WTC11 (cell line): ENCODE data around the gene GIGYF1. TPM values are rescaled to one million over a fixed set of nuclear protein-coding genes. Genes with fewer than 3 reads are reported as not detected.
A peak's percentile ranks its signal among the peaks of the same experiment; 100 is the strongest.

Experiments used
- ATAC-seq: fragments of 200-7000 bp; cut with Tn5 transposase; 2 replicates; pipeline ENCODE4 v1.10.0; 2021; ENCODE audit warnings: mild to moderate bottlenecking, moderate library complexity
- CTCF ChIA-PET: fragments of 300-600 bp; sonication (Branson Sonifier 250); formaldehyde crosslinking; loops from one replicate; lab custom pipeline; 2021; ENCODE audit warnings: antibody characterized with exemption; lab: Charles Lee
- POLR2A ChIA-PET: fragments of 350-600 bp; sonication (Branson Sonifier 250); formaldehyde crosslinking; loops from one replicate; lab custom pipeline; 2021; ENCODE audit warnings: antibody characterized with exemption; lab: Charles Lee
- DNase-seq: peaks from one replicate; pipeline ENCODE4 v3.0.0; 2021; ENCODE audit warnings: low spot score
- H3K27ac Mint-ChIP-seq: 2 replicates; pipeline ENCODE4 v1.8.0; 2021; ENCODE audit warnings: mixed read lengths
- H3K27me3 Mint-ChIP-seq: 2 replicates; pipeline ENCODE4 v1.8.0; 2021; ENCODE audit warnings: low read depth, mild to moderate bottlenecking, moderate library complexity, mixed read lengths
- H3K36me3 Mint-ChIP-seq: 2 replicates; pipeline ENCODE4 v1.8.0; 2021; ENCODE audit warnings: mixed read lengths
- H3K4me1 Mint-ChIP-seq: 2 replicates; pipeline ENCODE4 v1.8.0; 2022; ENCODE audit warnings: mixed read lengths
- H3K4me3 Mint-ChIP-seq: 2 replicates; pipeline ENCODE4 v1.8.0; 2021; ENCODE audit warnings: mild to moderate bottlenecking, moderate library complexity, mixed read lengths
- H3K9me3 Mint-ChIP-seq: 2 replicates; pipeline ENCODE4 v1.8.0; 2021; ENCODE audit warnings: mixed read lengths
- ATF1 ChIP-seq: sonication (generic); formaldehyde crosslinking; IDR thresholded peaks from 2 replicates; pipeline ENCODE4 v1.8.1; 2023; ENCODE audit warnings: mild to moderate bottlenecking, moderate library complexity, missing genetic modification reagents
- CBFB ChIP-seq: sonication (generic); formaldehyde crosslinking; IDR thresholded peaks from 2 replicates; pipeline ENCODE4 v1.8.1; 2022; ENCODE audit warnings: mild to moderate bottlenecking, low read depth, missing genetic modification reagents
- CREB1 ChIP-seq: sonication (generic); formaldehyde crosslinking; IDR thresholded peaks from 2 replicates; pipeline ENCODE4 v1.8.0; 2023; ENCODE audit warnings: mild to moderate bottlenecking, missing genetic modification reagents
- ESRRA ChIP-seq: sonication (generic); formaldehyde crosslinking; IDR thresholded peaks from 2 replicates; pipeline ENCODE4 v1.8.1; 2022; ENCODE audit warnings: mild to moderate bottlenecking, missing genetic modification reagents, borderline replicate concordance
- FOXJ3 ChIP-seq: sonication (generic); formaldehyde crosslinking; IDR thresholded peaks from 2 replicates; pipeline ENCODE4 v1.9.0; 2021; ENCODE audit warnings: missing genetic modification reagents, mild to moderate bottlenecking, borderline replicate concordance
- GRHL2 ChIP-seq: fragments of 250-450 bp; sonication (Bioruptor Pico); IDR thresholded peaks from 2 replicates; pipeline ENCODE4 v1.8.0; 2022; ENCODE audit warnings: mild to moderate bottlenecking, moderate library complexity; ENCODE audit not compliant: insufficient replicate concordance, severe bottlenecking
- GTF2I ChIP-seq: fragments of 250-450 bp; sonication (Bioruptor Pico); conservative IDR thresholded peaks from 2 replicates; pipeline ENCODE4 v1.4.0; 2021; ENCODE audit warnings: mild to moderate bottlenecking
- NFATC4 ChIP-seq: fragments of 250-450 bp; sonication (Bioruptor Pico); IDR thresholded peaks from 2 replicates; pipeline ENCODE4 v1.9.0; 2021; ENCODE audit warnings: mild to moderate bottlenecking
- NR3C1 ChIP-seq: sonication (generic); formaldehyde crosslinking; conservative IDR thresholded peaks from 2 replicates; pipeline ENCODE4 v1.8.1; 2023; ENCODE audit warnings: low read depth, mild to moderate bottlenecking, missing genetic modification reagents
- RELA ChIP-seq: sonication (generic); formaldehyde crosslinking; IDR thresholded peaks from 2 replicates; pipeline ENCODE4 v1.8.1; 2022; ENCODE audit warnings: missing genetic modification reagents, mild to moderate bottlenecking, borderline replicate concordance
- TP53 ChIP-seq: sonication (generic); formaldehyde crosslinking; IDR thresholded peaks from 2 replicates; pipeline ENCODE4 v1.8.1; 2023; ENCODE audit warnings: mild to moderate bottlenecking, missing genetic modification reagents
- ZNF317 ChIP-seq: sonication (generic); formaldehyde crosslinking; IDR thresholded peaks from 2 replicates; pipeline ENCODE4 v1.8.1; 2023; ENCODE audit warnings: low read depth, mild to moderate bottlenecking, moderate library complexity, missing genetic modification reagents, borderline replicate concordance
- ZNF396 ChIP-seq: fragments of 250-450 bp; sonication (Bioruptor Pico); IDR thresholded peaks from 2 replicates; pipeline ENCODE4 v1.8.0; 2021; ENCODE audit warnings: mild to moderate bottlenecking, moderate library complexity, borderline replicate concordance
- ZNF423 ChIP-seq: fragments of 250-450 bp; sonication (Bioruptor Pico); IDR thresholded peaks from 2 replicates; pipeline ENCODE4 v2.1.2; 2022; ENCODE audit warnings: mild to moderate bottlenecking, moderate library complexity
- total RNA-seq: library from RNA; stranded (reverse); gene quantifications from 3 replicates; pipeline ENCODE4 v1.2.3, GENCODE V29; 2021
- TF ChIP-seq, protein P1 (sequence below): sonication (generic); formaldehyde crosslinking; conservative IDR thresholded peaks from 2 replicates; pipeline ENCODE4 v1.8.1; 2022; ENCODE audit warnings: mild to moderate bottlenecking, missing genetic modification reagents
- TF ChIP-seq, protein P2 (sequence below): sonication (generic); formaldehyde crosslinking; IDR thresholded peaks from 2 replicates; pipeline ENCODE4 v1.8.1; 2022; ENCODE audit warnings: mild to moderate bottlenecking, moderate library complexity, missing genetic modification reagents
- TF ChIP-seq, protein P3 (sequence below): sonication (generic); formaldehyde crosslinking; IDR thresholded peaks from 2 replicates; pipeline ENCODE4 v1.8.1; 2022; ENCODE audit warnings: missing genetic modification reagents, borderline replicate concordance
- TF ChIP-seq, protein P4 (sequence below): sonication (generic); formaldehyde crosslinking; IDR thresholded peaks from 2 replicates; pipeline ENCODE4 v1.8.1; 2023; ENCODE audit warnings: mild to moderate bottlenecking, moderate library complexity, missing genetic modification reagents
- TF ChIP-seq, protein P5 (sequence below): sonication (generic); formaldehyde crosslinking; IDR thresholded peaks from 2 replicates; pipeline ENCODE4 v1.8.0; 2023; ENCODE audit warnings: missing genetic modification reagents, mild to moderate bottlenecking, borderline replicate concordance
- TF ChIP-seq, protein P6 (sequence below): sonication (generic); formaldehyde crosslinking; IDR thresholded peaks from 2 replicates; pipeline ENCODE4 v1.8.0; 2022; ENCODE audit warnings: mild to moderate bottlenecking, missing genetic modification reagents
- TF ChIP-seq, protein P7 (sequence below): sonication (generic); formaldehyde crosslinking; IDR thresholded peaks from 2 replicates; pipeline ENCODE4 v1.8.0; 2022; ENCODE audit warnings: mild to moderate bottlenecking, missing genetic modification reagents
- TF ChIP-seq, protein P8 (sequence below): sonication (generic); formaldehyde crosslinking; IDR thresholded peaks from 2 replicates; pipeline ENCODE4 v1.8.1; 2023; ENCODE audit warnings: mild to moderate bottlenecking, missing genetic modification reagents

Gene GIGYF1
- total RNA-seq, 1 experiment from 2014 or later: 130 TPM

DNA sequence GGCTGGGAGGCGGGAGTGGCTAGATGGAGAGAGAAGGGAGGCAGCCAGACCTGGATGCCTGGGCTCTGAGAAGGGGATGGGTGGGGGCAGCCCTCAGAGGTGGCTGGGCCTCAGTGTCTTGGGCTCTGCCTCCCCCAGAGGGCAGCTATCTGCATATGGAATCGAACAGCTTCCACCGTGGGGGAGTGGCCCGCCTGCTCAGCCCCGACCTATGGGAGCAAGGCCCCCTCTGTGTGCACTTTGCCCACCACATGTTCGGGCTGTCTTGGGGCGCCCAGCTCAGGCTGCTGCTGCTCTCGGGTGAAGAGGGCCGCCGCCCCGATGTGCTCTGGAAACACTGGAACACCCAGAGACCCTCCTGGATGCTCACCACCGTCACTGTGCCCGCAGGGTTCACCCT is 42.6 kb upstream of the GIGYF1 start:
- Mint-ChIP-seq H3K9me3 (0 out of 2 replicates have a peak, but pooled peaks cover 4% of the 10 kb centered on the region), H3K36me3 (peaks cover 3% of the 10 kb centered on the region; the same call in 1 of the 2 replicates)
- TF ChIP-seq, protein P1, sequence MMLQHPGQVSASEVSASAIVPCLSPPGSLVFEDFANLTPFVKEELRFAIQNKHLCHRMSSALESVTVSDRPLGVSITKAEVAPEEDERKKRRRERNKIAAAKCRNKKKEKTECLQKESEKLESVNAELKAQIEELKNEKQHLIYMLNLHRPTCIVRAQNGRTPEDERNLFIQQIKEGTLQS (CRISPR knock-in tag): no peak
- TF ChIP-seq, protein P2, sequence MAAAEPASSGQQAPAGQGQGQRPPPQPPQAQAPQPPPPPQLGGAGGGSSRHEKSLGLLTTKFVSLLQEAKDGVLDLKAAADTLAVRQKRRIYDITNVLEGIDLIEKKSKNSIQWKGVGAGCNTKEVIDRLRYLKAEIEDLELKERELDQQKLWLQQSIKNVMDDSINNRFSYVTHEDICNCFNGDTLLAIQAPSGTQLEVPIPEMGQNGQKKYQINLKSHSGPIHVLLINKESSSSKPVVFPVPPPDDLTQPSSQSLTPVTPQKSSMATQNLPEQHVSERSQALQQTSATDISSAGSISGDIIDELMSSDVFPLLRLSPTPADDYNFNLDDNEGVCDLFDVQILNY (CRISPR knock-in tag): no peak
- TF ChIP-seq, protein P3, sequence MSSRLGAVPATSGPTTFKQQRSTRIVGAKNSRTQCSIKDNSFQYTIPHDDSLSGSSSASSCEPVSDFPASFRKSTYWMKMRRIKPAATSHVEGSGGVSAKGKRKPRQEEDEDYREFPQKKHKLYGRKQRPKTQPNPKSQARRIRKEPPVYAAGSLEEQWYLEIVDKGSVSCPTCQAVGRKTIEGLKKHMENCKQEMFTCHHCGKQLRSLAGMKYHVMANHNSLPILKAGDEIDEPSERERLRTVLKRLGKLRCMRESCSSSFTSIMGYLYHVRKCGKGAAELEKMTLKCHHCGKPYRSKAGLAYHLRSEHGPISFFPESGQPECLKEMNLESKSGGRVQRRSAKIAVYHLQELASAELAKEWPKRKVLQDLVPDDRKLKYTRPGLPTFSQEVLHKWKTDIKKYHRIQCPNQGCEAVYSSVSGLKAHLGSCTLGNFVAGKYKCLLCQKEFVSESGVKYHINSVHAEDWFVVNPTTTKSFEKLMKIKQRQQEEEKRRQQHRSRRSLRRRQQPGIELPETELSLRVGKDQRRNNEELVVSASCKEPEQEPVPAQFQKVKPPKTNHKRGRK (CRISPR knock-in tag): no peak
- no peak for TF ChIP-seq ESRRA
- TF ChIP-seq, all 79 proteins: peak for 0
- Mint-ChIP-seq H3K4me3 (no peak overlapping the region), H3K4me1 (no peaks in the 10 kb centered on the region; the same call in 1 of the 2 replicates), H3K27ac (no peak overlapping the region), H3K27me3 (peaks cover 6% of the 10 kb centered on the region)
- ATAC-seq (peak; percentile 52), DNase-seq (no peak)
- ChIA-PET POLR2A (no interaction called here), CTCF (interaction anchor here (1.5 kb wide), 1 partner anchor 31 kb away, joined by 3 read pairs; the partner anchor contains the start of gene POP7)

DNA sequence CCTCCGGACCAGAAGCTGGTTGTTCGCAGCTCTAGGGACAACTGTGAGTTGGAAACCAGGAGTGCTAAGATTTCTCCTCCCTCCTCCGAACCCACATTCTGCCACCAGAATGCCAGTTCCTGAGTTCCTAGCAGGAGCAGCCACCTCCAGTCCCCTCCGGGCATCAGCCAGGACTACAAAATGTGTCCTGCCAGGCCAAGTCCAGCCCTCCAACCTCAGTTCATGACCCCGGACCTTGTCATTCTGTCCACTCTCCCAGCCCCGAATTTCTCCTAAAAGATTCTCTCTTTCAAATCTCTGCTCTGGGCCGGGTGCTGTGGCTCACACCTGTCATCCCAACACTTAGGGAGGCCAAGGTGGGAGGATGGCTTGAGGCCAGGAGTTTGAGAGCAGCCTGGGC is 41.7 kb upstream of the GIGYF1 start:
- H3K9me3 Mint-ChIP-seq: 0 out of 2 replicates have a peak, but pooled peaks cover 4% of the 10 kb centered on the region
- DNase-seq (no peak), ATAC-seq (no peak)
- CTCF ChIA-PET: interaction anchor here (0.7 to 1.4 kb wide), 2 partner anchors 10 to 53 kb away, joined by 3 read pairs; no protein-coding TSS in a partner anchor
- H3K27ac Mint-ChIP-seq: no peak overlapping the region
- no peak for TF ChIP-seq FOXJ3
- TF ChIP-seq, protein P4, sequence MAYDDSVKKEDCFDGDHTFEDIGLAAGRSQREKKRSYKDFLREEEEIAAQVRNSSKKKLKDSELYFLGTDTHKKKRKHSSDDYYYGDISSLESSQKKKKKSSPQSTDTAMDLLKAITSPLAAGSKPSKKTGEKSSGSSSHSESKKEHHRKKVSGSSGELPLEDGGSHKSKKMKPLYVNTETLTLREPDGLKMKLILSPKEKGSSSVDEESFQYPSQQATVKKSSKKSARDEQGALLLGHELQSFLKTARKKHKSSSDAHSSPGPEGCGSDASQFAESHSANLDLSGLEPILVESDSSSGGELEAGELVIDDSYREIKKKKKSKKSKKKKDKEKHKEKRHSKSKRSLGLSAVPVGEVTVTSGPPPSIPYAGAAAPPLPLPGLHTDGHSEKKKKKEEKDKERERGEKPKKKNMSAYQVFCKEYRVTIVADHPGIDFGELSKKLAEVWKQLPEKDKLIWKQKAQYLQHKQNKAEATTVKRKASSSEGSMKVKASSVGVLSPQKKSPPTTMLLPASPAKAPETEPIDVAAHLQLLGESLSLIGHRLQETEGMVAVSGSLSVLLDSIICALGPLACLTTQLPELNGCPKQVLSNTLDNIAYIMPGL (CRISPR knock-in tag): no peak
- TF ChIP-seq, protein P5, sequence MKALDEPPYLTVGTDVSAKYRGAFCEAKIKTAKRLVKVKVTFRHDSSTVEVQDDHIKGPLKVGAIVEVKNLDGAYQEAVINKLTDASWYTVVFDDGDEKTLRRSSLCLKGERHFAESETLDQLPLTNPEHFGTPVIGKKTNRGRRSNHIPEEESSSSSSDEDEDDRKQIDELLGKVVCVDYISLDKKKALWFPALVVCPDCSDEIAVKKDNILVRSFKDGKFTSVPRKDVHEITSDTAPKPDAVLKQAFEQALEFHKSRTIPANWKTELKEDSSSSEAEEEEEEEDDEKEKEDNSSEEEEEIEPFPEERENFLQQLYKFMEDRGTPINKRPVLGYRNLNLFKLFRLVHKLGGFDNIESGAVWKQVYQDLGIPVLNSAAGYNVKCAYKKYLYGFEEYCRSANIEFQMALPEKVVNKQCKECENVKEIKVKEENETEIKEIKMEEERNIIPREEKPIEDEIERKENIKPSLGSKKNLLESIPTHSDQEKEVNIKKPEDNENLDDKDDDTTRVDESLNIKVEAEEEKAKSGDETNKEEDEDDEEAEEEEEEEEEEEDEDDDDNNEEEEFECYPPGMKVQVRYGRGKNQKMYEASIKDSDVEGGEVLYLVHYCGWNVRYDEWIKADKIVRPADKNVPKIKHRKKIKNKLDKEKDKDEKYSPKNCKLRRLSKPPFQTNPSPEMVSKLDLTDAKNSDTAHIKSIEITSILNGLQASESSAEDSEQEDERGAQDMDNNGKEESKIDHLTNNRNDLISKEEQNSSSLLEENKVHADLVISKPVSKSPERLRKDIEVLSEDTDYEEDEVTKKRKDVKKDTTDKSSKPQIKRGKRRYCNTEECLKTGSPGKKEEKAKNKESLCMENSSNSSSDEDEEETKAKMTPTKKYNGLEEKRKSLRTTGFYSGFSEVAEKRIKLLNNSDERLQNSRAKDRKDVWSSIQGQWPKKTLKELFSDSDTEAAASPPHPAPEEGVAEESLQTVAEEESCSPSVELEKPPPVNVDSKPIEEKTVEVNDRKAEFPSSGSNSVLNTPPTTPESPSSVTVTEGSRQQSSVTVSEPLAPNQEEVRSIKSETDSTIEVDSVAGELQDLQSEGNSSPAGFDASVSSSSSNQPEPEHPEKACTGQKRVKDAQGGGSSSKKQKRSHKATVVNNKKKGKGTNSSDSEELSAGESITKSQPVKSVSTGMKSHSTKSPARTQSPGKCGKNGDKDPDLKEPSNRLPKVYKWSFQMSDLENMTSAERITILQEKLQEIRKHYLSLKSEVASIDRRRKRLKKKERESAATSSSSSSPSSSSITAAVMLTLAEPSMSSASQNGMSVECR (CRISPR knock-in tag): no peak
- no peak for TF ChIP-seq TP53 (CRISPR knock-in tag)
- no peak for TF ChIP-seq NFATC4 (CRISPR knock-in tag)
- no peak for TF ChIP-seq GTF2I (CRISPR knock-in tag)
- no peak for TF ChIP-seq GRHL2 (CRISPR knock-in tag)
- TF ChIP-seq, protein P6, sequence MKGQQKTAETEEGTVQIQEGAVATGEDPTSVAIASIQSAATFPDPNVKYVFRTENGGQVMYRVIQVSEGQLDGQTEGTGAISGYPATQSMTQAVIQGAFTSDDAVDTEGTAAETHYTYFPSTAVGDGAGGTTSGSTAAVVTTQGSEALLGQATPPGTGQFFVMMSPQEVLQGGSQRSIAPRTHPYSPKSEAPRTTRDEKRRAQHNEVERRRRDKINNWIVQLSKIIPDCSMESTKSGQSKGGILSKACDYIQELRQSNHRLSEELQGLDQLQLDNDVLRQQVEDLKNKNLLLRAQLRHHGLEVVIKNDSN (CRISPR knock-in tag): no peak
- no peak for TF ChIP-seq ATF1 (CRISPR knock-in tag)
- no peak for TF ChIP-seq ZNF396
- TF ChIP-seq ZNF317 (CRISPR knock-in tag): no peak
- TF ChIP-seq, protein P7, sequence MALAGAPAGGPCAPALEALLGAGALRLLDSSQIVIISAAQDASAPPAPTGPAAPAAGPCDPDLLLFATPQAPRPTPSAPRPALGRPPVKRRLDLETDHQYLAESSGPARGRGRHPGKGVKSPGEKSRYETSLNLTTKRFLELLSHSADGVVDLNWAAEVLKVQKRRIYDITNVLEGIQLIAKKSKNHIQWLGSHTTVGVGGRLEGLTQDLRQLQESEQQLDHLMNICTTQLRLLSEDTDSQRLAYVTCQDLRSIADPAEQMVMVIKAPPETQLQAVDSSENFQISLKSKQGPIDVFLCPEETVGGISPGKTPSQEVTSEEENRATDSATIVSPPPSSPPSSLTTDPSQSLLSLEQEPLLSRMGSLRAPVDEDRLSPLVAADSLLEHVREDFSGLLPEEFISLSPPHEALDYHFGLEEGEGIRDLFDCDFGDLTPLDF: no peak
- TF ChIP-seq NR3C1 (CRISPR knock-in tag): no peak
- no peak for TF ChIP-seq CBFB (CRISPR knock-in tag)
- TF ChIP-seq, protein P8, sequence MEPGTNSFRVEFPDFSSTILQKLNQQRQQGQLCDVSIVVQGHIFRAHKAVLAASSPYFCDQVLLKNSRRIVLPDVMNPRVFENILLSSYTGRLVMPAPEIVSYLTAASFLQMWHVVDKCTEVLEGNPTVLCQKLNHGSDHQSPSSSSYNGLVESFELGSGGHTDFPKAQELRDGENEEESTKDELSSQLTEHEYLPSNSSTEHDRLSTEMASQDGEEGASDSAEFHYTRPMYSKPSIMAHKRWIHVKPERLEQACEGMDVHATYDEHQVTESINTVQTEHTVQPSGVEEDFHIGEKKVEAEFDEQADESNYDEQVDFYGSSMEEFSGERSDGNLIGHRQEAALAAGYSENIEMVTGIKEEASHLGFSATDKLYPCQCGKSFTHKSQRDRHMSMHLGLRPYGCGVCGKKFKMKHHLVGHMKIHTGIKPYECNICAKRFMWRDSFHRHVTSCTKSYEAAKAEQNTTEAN (CRISPR knock-in tag): no peak
- TF ChIP-seq CREB1: no peak
- no peak for TF ChIP-seq RELA (CRISPR knock-in tag)
- TF ChIP-seq ZNF423: no peak
- TF ChIP-seq, all 79 proteins: peak for 0
- POLR2A ChIA-PET: interaction anchor here (1.2 kb wide), 1 partner anchor 30 kb away, joined by 4 read pairs; the partner anchor contains the start of gene POP7
- Mint-ChIP-seq H3K4me1 (no peaks in the 10 kb centered on the region; the same call in 1 of the 2 replicates), H3K36me3 (peaks cover 3% of the 10 kb centered on the region; the same call in 1 of the 2 replicates), H3K4me3 (no peak overlapping the region), H3K27me3 (peaks cover 6% of the 10 kb centered on the region)
